Liver (tissue), 9 donors: ENCODE results near the gene DAPK1. TPM values are rescaled to one million over a fixed set of nuclear protein-coding genes. Genes with fewer than 3 reads are reported as not detected.

Experiments used
- DNase-seq: peaks from one replicate; pipeline ENCODE4 v3.0.0-alpha.2; 2017; ENCODE audit warnings: low spot score
- H3K27ac ChIP-seq, 2 donors: one replicate each; pipeline ENCODE4 v1.7.0; 2013; ENCODE audit warnings: inconsistent platforms in 2 of 2, low read length in 2 of 2, control low read depth in 1 of 2, low read depth in 1 of 2, mild to moderate bottlenecking in 1 of 2
- H3K27me3 ChIP-seq, 4 donors: one replicate each; pipeline versions ENCODE4 v1.6.1 to v1.7.0; 2013; ENCODE audit warnings: low read length in 3 of 4, inconsistent platforms in 1 of 4, mild to moderate bottlenecking in 1 of 4, moderate library complexity in 1 of 4; ENCODE audit not compliant: control insufficient read depth in 4 of 4, insufficient read depth in 4 of 4
- H3K36me3 ChIP-seq, 4 donors: one replicate each; pipeline versions ENCODE4 v1.6.1 to v1.7.0; 2013; ENCODE audit warnings: low read length in 3 of 4, mild to moderate bottlenecking in 3 of 4, low read depth in 1 of 4, moderate library complexity in 1 of 4; ENCODE audit not compliant: control insufficient read depth in 4 of 4, insufficient read depth in 3 of 4
- H3K4me1 ChIP-seq, 4 donors: one replicate each; pipeline versions ENCODE4 v1.6.1 to v1.7.0; 2013; ENCODE audit warnings: low read length in 3 of 4, mild to moderate bottlenecking in 3 of 4, moderate library complexity in 1 of 4; ENCODE audit not compliant: control insufficient read depth in 4 of 4, insufficient read depth in 4 of 4
- H3K4me3 ChIP-seq, 3 donors: one replicate each; pipeline versions ENCODE4 v1.6.1 to v1.7.0; 2013; ENCODE audit warnings: low read length in 3 of 3, control low read depth in 1 of 3, low read depth in 1 of 3, mild to moderate bottlenecking in 1 of 3
- H3K9ac ChIP-seq, 2 donors: one replicate each; pipeline ENCODE4 v1.7.0; 2013; ENCODE audit warnings: low read length in 2 of 2, mild to moderate bottlenecking in 2 of 2, moderate library complexity in 2 of 2, control low read depth in 1 of 2, low read depth in 1 of 2
- H3K9me3 ChIP-seq, 4 donors: one replicate each; pipeline versions ENCODE4 v1.6.1 to v1.7.0; 2013; ENCODE audit warnings: low read length in 3 of 4; ENCODE audit not compliant: control insufficient read depth in 4 of 4
- EGR1 ChIP-seq, 2 donors: IDR thresholded peaks; 2 replicates each; pipeline ENCODE4 v1.6.1; 2016 to 2018; ENCODE audit warnings: antibody characterized with exemption in 2 of 2, low read depth in 2 of 2
- FOXA1 ChIP-seq: IDR thresholded peaks from 2 replicates; pipeline ENCODE4 v1.6.1; 2016; ENCODE audit warnings: antibody characterized with exemption
- FOXA2 ChIP-seq: IDR thresholded peaks from 2 replicates; pipeline ENCODE4 v1.6.1; 2016; ENCODE audit warnings: antibody characterized with exemption
- GABPA ChIP-seq, 2 donors: IDR thresholded peaks in 1 of 2; conservative IDR thresholded peaks in 1 of 2; 2 replicates each; pipeline ENCODE4 v1.6.1; 2016; ENCODE audit warnings: antibody characterized with exemption in 2 of 2, mild to moderate bottlenecking in 1 of 2, moderate library complexity in 1 of 2
- HNF4A ChIP-seq, 2 donors: conservative IDR thresholded peaks; 2 replicates each; pipeline ENCODE4 v1.6.1; 2016; ENCODE audit warnings: antibody characterized with exemption in 2 of 2, mild to moderate bottlenecking in 2 of 2
- HNF4G ChIP-seq: IDR thresholded peaks from 2 replicates; pipeline ENCODE4 v1.6.1; 2016; ENCODE audit warnings: antibody characterized with exemption
- JUND ChIP-seq, 2 donors: IDR thresholded peaks; 2 replicates each; pipeline ENCODE4 v1.6.1; 2016; ENCODE audit warnings: antibody characterized with exemption in 2 of 2
- NR2F2 ChIP-seq: IDR thresholded peaks from 2 replicates; pipeline ENCODE4 v1.6.1; 2016; ENCODE audit warnings: antibody characterized with exemption
- RAD21 ChIP-seq, 2 donors: IDR thresholded peaks; 2 replicates each; pipeline ENCODE4 v1.6.1; 2016; ENCODE audit warnings: antibody characterized with exemption in 2 of 2, mild to moderate bottlenecking in 2 of 2
- RXRA ChIP-seq, 2 donors: IDR thresholded peaks; 2 replicates each; pipeline ENCODE4 v1.6.1; 2017 to 2018; ENCODE audit warnings: antibody characterized with exemption in 2 of 2, mild to moderate bottlenecking in 1 of 2
- SP1 ChIP-seq: IDR thresholded peaks from 2 replicates; pipeline ENCODE4 v1.6.1; 2018; ENCODE audit warnings: antibody characterized with exemption, mild to moderate bottlenecking
- TAF1 ChIP-seq: conservative IDR thresholded peaks from 2 replicates; pipeline ENCODE4 v1.6.1; 2016; ENCODE audit warnings: antibody characterized with exemption, mild to moderate bottlenecking
- YY1 ChIP-seq: IDR thresholded peaks from 2 replicates; pipeline ENCODE4 v1.6.1; 2016; ENCODE audit warnings: antibody characterized with exemption, mild to moderate bottlenecking
- WGBS: extraction: QIAGEN DNeasy Blood & Tissue Kit; methylation state at CpG from one replicate; pipeline ENCODE4 v1.1.7; 2013; 5-methylcytosine and 5-hydroxymethylcytosine counted together
- polyA plus RNA-seq, 2 donors: library from polyadenylated mRNA; stranded (reverse) in 1 of 2; unstranded in 1 of 2; fragments of 200-250 nt in 1 of 2; fragments of >200 nt in 1 of 2; fragmentation: Nextera tagmentation in 1 of 2; extraction: Ambion mirVana in 1 of 2; gene quantifications; one replicate each; pipeline versions ENCODE4 v1.2.1 to v1.2.3, GENCODE V29; 2013 to 2015
- total RNA-seq, 2 donors: library from RNA; depleted of rRNA; stranded (reverse); fragments of >200 nt; gene quantifications; one replicate each; pipeline ENCODE4 v1.2.3, GENCODE V29; 2014
- TF ChIP-seq, protein P1 (sequence below): IDR thresholded peaks from 2 replicates; pipeline ENCODE4 v1.6.1; 2016; ENCODE audit warnings: antibody characterized with exemption, mild to moderate bottlenecking
- TF ChIP-seq, protein P2 (sequence below): IDR thresholded peaks from 2 replicates; pipeline ENCODE4 v1.6.1; 2016; ENCODE audit warnings: antibody characterized with exemption
- TF ChIP-seq, protein P3 (sequence below): fragments of 150-350 bp; IDR thresholded peaks from 2 replicates; pipeline ENCODE4 v1.5.1; 2017; ENCODE audit warnings: improper control_type of control experiment, low read depth, low read length; ENCODE audit not compliant: missing input control
- TF ChIP-seq, protein P4 (sequence below): IDR thresholded peaks from 2 replicates; pipeline ENCODE4 v1.6.1; 2016; ENCODE audit warnings: antibody characterized with exemption
- TF ChIP-seq, protein P5 (sequence below): IDR thresholded peaks from 2 replicates; pipeline ENCODE4 v1.6.1; 2016; ENCODE audit warnings: antibody characterized with exemption
- donor health status: healthy.
- donor health status: healthy.
- donor health status: healthy.
- donor health status: healthy.
- donor health status: healthy.

The DAPK1 gene
- total and polyA plus RNA-seq, 4 donors = 14.0 to 40.8 (median 21.8) TPM

DNA sequence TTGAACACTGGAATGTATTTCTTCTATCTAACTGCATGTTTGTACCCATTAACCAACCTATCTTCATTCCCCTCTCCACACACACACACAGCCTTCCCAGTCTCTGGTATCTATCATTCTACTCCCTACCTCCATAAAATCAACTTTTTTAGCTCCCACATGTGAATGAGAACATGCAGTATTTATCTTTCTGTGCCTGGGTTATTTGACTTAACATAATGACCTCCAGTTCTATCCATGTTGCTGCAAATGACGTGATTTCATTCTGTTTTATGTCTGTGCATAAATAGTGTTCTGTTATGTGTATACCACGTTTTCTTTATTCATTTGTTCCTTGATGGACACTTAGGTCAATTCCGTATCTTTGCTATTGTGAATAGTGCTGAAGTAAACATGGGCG lies 189.5 kb downstream of the DAPK1 start:
- Histone ChIP-seq H3K4me1 (peaks cover 0 to 22% (median 7%) of the 10 kb centered on the region in 4 donors), H3K36me3 (peaks cover 0 to 18% (median 5%) of the 10 kb centered on the region in 4 donors), H3K27ac (peak overlapping the region in 1 of 2 donors; percentile 26), H3K4me3 (no peak overlapping the region), H3K9me3 (no peaks in the 10 kb centered on the region), H3K27me3 (no peaks in the 10 kb centered on the region), H3K9ac (no peak overlapping the region)
- no peak for DNase-seq
- WGBS = 80% methylated on average over 4 of the region's 4 CpGs
- no peak for TF ChIP-seq RXRA (IDR thresholded peaks at IDR 0.05)
- no peak for TF ChIP-seq YY1
- no peak for TF ChIP-seq EGR1 (IDR thresholded peaks at IDR 0.05; ENCODE audit: low read depth in 2 of 2)
- TF ChIP-seq HNF4A (conservative IDR thresholded peaks at IDR 0.05) = no peak
- no peak for TF ChIP-seq SP1
- TF ChIP-seq NR2F2 = no peak

DNA sequence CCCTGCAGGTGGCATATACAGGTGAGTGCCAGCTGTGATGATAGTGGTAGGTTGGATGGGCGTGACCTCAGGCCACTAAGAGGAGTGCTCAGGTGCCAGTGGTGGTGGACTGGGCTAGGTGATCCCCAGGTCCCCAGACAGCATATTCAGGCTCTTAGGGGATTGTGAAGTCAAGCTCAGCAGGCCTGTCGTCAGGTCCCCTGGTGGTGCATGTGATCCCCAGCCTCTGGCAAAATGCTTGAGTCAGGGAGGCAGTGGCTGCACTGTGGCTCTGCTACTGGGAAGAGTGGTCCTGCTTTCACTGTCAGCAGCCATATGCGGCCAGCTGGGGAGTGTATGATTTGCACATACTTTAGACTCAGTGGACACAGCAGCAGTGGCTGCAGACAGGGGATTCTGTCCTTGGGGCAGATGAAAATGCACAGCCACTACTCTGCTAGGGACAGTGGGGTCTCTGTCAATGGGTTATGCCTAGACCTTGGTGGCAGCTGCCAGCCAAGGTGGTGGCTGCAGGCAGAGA lies 196.6 kb downstream of the DAPK1 start:
- no peak overlapping the region for H3K4me3 ChIP-seq
- 97% methylated on average over 3 of the region's 3 CpGs for WGBS
- no peak overlapping the region for H3K27ac ChIP-seq
- peaks cover 3 to 37% (median 20%) of the 10 kb centered on the region in 4 donors for H3K36me3 ChIP-seq
- no peak for DNase-seq
- TF ChIP-seq YY1 (no peak), NR2F2 (no peak), GABPA (IDR thresholded peaks at IDR 0.05 in 1 of 2, conservative IDR thresholded peaks at IDR 0.05 in 1 of 2) (no peak), FOXA2 (no peak), TAF1 (no peak), RXRA (IDR thresholded peaks at IDR 0.05) (no peak), EGR1 (IDR thresholded peaks at IDR 0.05; ENCODE audit: low read depth in 2 of 2) (no peak), SP1 (no peak), HNF4A (conservative IDR thresholded peaks at IDR 0.05) (no peak), JUND (IDR thresholded peaks at IDR 0.05) (no peak), HNF4G (no peak), RAD21 (IDR thresholded peaks at IDR 0.05) (no peak), FOXA1 (no peak)
- TF ChIP-seq, protein P1, sequence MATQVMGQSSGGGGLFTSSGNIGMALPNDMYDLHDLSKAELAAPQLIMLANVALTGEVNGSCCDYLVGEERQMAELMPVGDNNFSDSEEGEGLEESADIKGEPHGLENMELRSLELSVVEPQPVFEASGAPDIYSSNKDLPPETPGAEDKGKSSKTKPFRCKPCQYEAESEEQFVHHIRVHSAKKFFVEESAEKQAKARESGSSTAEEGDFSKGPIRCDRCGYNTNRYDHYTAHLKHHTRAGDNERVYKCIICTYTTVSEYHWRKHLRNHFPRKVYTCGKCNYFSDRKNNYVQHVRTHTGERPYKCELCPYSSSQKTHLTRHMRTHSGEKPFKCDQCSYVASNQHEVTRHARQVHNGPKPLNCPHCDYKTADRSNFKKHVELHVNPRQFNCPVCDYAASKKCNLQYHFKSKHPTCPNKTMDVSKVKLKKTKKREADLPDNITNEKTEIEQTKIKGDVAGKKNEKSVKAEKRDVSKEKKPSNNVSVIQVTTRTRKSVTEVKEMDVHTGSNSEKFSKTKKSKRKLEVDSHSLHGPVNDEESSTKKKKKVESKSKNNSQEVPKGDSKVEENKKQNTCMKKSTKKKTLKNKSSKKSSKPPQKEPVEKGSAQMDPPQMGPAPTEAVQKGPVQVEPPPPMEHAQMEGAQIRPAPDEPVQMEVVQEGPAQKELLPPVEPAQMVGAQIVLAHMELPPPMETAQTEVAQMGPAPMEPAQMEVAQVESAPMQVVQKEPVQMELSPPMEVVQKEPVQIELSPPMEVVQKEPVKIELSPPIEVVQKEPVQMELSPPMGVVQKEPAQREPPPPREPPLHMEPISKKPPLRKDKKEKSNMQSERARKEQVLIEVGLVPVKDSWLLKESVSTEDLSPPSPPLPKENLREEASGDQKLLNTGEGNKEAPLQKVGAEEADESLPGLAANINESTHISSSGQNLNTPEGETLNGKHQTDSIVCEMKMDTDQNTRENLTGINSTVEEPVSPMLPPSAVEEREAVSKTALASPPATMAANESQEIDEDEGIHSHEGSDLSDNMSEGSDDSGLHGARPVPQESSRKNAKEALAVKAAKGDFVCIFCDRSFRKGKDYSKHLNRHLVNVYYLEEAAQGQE = no peak
- TF ChIP-seq, protein P2, sequence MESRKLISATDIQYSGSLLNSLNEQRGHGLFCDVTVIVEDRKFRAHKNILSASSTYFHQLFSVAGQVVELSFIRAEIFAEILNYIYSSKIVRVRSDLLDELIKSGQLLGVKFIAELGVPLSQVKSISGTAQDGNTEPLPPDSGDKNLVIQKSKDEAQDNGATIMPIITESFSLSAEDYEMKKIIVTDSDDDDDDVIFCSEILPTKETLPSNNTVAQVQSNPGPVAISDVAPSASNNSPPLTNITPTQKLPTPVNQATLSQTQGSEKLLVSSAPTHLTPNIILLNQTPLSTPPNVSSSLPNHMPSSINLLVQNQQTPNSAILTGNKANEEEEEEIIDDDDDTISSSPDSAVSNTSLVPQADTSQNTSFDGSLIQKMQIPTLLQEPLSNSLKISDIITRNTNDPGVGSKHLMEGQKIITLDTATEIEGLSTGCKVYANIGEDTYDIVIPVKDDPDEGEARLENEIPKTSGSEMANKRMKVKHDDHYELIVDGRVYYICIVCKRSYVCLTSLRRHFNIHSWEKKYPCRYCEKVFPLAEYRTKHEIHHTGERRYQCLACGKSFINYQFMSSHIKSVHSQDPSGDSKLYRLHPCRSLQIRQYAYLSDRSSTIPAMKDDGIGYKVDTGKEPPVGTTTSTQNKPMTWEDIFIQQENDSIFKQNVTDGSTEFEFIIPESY = no peak
- TF ChIP-seq, protein P3, sequence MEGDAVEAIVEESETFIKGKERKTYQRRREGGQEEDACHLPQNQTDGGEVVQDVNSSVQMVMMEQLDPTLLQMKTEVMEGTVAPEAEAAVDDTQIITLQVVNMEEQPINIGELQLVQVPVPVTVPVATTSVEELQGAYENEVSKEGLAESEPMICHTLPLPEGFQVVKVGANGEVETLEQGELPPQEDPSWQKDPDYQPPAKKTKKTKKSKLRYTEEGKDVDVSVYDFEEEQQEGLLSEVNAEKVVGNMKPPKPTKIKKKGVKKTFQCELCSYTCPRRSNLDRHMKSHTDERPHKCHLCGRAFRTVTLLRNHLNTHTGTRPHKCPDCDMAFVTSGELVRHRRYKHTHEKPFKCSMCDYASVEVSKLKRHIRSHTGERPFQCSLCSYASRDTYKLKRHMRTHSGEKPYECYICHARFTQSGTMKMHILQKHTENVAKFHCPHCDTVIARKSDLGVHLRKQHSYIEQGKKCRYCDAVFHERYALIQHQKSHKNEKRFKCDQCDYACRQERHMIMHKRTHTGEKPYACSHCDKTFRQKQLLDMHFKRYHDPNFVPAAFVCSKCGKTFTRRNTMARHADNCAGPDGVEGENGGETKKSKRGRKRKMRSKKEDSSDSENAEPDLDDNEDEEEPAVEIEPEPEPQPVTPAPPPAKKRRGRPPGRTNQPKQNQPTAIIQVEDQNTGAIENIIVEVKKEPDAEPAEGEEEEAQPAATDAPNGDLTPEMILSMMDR = no peak
- TF ChIP-seq, protein P4, sequence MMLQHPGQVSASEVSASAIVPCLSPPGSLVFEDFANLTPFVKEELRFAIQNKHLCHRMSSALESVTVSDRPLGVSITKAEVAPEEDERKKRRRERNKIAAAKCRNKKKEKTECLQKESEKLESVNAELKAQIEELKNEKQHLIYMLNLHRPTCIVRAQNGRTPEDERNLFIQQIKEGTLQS = no peak
- TF ChIP-seq, protein P5, sequence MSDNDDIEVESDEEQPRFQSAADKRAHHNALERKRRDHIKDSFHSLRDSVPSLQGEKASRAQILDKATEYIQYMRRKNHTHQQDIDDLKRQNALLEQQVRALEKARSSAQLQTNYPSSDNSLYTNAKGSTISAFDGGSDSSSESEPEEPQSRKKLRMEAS = no peak
- no peak overlapping the region for H3K9ac ChIP-seq
- H3K4me1 ChIP-seq = no peaks in the 10 kb centered on the region
- H3K9me3 ChIP-seq = no peaks in the 10 kb centered on the region
- H3K27me3 ChIP-seq = no peaks in the 10 kb centered on the region
